Suprapubic skin (tissue), 4 donors: ENCODE results near the gene ABCA7.

Experiments used
- CTCF ChIP-seq, 2 donors: fragments of 200-600 bp in 1 of 2; fragments of 450-650 bp in 1 of 2; sonication (generic) in 1 of 2; IDR thresholded peaks; one replicate each; pipeline ENCODE4 v1.5.1; 2016 to 2019; ENCODE audit warnings: antibody characterized with exemption in 2 of 2, mild to moderate bottlenecking in 1 of 2, moderate library complexity in 1 of 2
- POLR2A ChIP-seq, 2 donors: fragments of 450-650 bp; IDR thresholded peaks; one replicate each; pipeline ENCODE4 v1.6.1; 2017; ENCODE audit warnings: antibody characterized with exemption in 2 of 2, mild to moderate bottlenecking in 2 of 2, moderate library complexity in 2 of 2
- POLR2AphosphoS5 ChIP-seq, 3 donors: sonication (generic); formaldehyde crosslinking; IDR thresholded peaks; one replicate each; pipeline ENCODE4 v1.6.1; 2017; ENCODE audit warnings: antibody characterized with exemption in 3 of 3

- no peak for TF ChIP-seq CTCF (IDR thresholded peaks at IDR 0.05)
- TF ChIP-seq POLR2A (IDR thresholded peaks at IDR 0.05): no peak
- no peak for TF ChIP-seq POLR2AphosphoS5 (IDR thresholded peaks at IDR 0.05)
These were observed 37.0 kb downstream of the ABCA7 start for GRCh38 chr19:1076951-1077350.
